GM21576 (cell line): Measurements from ENCODE around the gene IL25.

Experiments
- ATAC-seq: cut with Tn5 transposase; IDR thresholded peaks from one replicate; pipeline ENCODE4 v1.9.1; 2021; ENCODE audit warnings: mild to moderate bottlenecking, moderate library complexity; ENCODE audit not compliant: unreplicated experiment

IL25 gene

DNA sequence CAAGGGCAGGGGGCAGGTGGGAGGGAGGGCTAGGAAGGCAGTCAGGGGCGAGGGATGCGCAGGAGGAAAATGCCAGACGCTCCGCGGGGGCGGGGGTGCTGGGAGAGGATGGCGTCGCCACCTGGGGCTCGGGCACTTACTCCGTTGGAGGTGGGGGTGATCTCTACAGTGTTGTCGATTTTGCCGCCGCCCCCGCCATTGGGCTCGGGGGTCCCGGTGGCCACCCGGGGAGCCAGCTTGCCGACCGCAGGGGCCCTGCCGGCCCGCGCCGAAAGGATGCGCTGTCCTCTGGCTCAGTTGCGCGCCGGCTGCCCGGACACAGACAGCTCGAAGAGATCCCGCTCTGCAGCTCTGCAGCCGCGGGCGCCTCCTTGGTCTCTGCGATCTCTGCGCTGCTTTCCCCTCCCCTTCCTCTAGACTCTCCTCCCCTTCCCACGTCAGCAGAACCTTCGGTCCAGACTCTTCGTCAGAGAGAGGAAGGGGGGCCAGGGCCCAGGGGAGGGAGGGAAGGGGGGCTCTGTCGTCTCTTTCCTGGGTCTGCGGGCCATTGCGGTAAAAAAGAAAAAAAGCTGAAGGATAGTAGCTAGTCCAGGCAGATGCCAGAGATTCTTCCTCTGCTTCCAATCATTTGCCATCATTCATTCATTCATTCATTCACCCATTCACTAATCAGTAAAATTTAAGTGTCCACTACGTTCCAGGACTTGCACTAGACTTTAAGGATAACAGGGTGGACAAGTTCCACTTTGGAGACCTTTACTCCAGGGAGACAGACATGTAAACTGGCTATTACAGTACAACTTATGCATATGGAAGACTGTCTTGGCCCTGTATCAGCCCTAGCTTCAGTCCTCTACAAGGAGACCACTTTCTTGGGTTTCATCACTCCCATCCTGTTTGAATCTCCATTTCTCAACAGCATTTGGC, 19.8 kb upstream of the IL25 start, which contains the start of gene SLC22A17:
Gene SLC22A17, minus strand, starts transcription at position 382 of the 927 bp plus-strand sequence.
- ATAC-seq: no peak

DNA sequence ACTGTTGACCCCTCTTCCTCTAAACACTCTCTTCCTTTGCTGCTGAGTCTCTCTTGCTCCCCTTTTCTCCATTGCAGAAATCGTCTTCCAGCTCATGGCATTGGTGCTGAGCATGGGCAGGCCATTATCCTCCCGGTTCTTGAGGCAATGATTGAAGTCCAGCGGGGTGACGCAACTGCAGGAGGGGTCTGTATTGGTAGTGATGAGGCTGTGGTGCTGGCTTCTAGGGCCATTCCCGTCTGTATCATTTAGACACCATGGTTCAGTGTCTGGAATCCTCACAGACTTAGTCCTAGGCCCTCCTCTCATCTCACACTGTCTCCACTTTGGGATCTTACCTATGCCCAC, 19.2 kb upstream of the IL25 start:
- no peak for ATAC-seq

DNA sequence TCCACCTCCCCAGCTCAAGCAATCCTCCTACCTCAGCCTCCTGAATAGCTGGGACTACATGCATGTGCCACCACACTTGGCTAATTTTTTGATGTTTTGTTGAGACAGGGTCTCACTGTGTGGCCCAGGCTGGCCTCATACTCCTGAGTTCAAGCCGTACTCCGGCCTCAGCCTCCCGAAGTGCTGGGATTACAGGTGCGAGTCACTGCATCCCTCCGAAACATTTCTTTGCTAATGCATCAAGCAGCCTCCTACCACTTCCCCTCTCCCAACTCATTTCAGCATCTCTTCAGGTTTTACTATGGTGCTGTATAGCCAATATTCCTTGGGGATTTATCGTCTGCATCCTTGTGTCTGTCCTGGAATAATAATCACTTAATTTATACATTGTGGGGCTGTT, 17.6 kb upstream of the IL25 start:
- ATAC-seq: no peak

DNA sequence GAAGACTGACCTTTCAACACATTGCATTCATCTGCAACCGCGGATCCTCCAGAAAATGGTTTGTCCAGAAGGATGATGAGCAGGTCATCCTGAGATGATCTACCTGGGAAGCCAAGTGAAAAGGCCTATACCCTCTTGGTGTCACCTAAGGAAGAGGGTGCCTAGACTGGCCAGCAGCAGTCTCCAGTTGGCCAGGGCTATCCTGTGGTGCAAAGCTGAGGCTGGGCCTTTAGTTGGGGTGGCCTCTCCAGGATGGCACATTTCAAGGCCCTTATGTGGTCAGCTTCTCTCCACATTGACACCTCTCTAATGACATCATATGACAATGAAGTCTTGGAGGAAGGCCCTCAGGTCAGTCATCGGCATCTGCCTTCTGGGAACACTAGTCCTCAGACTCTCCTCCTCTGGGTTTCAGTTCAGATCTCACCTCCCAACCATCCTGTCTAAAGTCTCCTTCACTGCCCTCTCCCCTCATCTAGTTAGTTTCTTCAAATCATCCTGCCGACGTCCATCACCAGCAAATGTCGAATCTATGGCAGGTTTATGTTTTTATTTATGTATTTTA, 16.7 kb upstream of the IL25 start:
- ATAC-seq: no peak

DNA sequence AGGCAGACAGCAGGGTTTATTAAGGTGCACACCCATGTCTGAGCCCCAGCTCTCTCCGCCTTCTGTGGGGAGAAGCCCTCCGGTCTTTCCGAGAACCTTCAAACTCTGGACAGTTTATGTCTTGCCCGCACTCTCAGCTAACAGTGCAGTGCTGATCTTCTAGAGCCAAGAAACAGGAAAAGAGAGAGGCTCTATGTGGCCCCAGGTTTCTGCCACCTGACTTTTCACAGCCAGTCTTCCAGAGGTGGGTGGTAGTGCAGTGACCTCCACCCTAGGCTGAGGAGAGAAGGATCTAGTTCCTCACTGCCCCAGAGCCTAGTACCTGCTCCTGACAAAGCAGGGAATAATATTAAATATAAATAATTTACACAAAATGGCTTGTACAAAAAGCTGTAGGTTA, 15.9 kb upstream of the IL25 start:
- no peak for ATAC-seq

DNA sequence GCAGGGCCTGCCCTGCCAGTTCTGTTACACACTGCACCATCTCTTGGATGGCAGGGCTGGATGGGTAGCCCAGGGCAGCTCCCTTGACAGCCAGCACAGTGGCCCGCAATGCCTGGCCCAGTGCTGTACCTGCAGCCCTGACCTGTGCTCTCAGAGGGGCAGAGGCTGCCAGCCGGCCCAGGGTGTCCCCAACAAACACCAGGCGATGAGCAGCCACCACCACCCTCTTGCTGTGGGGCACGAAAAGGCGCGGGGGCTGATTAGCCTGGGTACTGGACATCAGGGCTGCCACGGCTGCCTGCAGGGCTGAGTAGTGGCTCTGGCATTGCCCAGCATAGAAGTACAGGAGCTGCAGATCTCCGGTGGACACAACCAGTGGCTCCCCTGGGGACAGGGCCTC, 15.3 kb upstream of the IL25 start:
- ATAC-seq: no peak

DNA sequence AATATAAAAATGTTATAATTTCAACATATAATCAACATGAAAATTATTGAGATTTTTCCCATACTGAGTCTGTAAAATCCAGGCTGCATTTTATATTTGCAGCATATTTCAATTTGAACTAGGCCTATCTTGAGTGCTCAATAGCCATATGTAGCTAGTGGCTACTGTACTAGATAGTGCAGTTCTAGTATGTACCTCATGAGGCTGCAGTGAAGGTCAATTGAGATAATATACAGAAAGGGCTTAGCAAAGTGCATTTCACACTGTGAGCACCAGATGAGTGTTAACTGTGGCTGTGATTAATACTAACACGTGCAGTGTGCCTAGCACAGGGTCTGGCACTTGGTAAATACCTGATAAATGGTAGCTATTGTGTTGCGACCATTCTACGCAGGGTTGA, 14.6 kb upstream of the IL25 start:
- no peak for ATAC-seq

DNA sequence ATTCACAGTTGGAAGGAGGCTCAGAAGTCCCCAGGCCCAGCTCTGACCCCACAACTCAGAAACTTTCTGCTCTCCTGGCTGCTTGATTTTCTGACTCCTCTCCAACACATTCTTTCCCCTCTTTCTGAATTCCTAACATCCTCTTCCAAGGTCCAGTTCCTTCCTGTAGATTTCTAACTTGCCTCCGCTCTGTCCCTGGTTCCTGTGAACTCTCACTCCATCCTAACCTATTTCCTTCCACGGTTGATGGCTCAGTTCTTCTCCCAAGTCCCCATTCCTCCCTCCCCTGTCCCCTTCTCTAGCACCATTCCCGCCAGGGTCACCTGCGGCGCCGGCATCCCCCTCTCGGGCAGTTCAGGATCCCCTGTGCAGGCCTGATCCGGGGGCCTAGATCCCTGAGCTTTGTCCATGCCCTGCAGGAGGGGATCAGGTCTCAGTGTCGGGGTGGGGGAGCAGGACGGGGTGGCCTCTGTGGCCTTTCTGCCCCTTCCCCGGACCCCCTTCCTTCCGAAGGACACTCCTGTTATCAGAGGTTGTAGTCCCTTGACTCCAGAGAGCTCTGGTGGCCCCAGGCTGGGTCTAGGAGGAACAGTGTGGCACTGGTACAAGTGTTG, 13.9 kb upstream of the IL25 start:
- no peak for ATAC-seq

DNA sequence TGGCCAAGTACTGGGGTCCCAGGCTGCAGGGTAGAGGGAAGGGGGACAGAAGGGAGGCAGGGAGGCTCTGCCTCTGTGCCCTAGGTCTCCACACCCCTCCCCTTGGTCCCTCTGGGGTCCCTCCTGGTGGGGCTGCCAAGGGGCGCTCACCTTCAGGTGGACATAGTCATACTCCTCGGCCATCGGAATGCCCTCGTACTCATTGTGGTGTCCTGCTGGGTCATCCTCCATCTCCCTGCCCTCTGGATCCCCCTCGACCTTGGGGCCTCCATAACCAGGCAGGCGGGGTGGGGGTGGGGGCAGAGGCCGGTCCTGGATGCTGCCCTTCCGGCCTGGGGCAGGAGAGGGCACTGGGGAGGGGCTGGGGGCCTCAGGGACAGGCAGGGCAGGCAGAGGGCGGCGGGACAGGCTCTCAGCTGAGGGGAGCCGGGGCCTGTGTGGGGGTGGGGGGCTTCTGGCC, 13.4 kb upstream of the IL25 start:
- ATAC-seq: no peak

DNA sequence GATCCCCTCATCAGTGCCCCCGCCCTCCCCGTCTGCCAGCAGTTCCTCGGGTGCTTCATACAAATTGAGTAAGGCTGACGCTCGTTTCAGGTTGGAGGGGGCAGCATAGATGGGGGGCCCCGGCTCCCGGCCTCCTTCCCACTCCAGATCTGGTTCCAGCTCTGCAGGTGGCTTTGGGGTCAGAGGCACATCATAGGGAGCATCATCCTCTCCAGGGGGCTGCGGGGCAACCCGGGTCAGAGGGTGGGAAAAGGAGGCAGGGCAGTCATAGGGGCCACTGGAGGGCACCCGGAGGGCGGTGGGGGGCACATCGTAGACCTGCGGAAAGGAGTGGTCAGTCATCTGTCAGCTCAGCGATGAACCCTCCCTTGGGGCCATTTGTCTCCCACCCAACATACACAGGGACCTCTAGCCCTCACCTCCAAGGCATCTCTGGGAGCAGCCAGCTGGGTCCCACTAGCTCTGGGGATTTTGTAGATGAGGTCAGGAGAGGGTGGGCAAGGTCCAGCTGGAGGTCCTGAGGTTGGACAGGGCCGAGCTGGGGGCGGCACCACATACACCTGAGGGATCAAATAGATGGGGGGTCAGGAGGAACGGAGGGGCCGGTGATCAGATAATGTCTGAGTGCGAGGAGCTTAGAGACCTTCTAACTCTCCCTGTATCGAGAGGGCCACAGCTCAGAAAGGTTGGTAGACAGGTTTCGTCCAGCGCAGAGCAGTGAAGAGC, 12.7 kb upstream of the IL25 start:
- no peak for ATAC-seq

DNA sequence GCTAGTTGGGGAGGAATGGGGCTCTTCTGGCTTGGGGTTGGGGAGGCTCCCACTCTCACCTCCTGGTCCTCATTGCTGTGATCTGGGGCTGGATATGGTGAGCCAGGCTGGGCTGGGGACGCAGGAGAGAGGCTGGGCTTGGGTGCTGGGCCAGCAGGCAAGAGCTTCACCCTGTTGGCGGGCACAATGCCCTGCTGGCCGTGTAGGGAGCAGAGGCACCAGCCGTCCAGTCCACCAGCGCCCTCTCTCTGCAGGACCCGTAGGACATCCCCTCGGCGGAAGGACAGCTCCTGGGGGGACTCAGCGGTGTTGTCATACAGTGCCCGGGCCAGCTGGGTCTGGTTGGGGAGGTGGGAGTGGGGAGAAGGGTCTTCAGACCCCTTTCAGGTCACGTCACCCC, 12.1 kb upstream of the IL25 start:
- no peak for ATAC-seq

DNA sequence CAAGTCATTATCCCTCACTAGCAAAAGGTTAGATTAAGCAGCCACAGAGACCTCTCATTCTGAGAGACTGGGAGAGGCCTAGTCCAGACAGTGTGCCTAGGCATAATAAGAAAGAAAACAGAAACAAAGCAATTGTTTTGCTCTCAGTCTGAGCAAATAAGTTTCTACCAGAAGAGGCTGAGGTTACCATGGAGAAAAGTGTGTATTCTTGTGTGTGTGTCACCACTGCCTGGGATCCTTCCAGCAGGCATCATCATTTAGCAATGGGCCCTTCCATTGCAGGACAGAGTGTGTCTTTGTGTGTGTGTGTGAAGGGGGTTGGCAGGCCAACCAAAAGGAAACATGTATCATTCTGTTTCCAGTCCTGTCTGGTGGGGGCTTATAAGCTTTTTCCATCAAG, 11.3 kb upstream of the IL25 start:
- no peak for ATAC-seq

DNA sequence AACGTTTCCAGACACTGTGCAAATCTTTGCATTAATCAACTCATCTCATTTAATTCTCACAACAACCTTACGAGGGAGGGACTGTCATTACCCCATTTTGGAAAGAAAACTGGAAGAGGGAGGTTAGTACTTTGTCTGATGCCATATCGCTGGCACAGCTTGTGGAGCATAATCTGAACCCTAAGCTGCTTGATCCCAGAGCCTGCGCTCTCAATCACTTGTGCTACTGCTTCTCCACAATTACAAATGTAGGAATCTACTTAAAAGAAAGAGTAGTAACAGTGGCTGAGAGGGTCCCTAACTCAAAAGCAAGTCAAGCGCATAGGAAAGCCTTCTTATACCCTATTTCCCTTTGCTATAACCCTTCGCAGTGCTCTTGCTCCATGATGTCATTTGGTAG, 10.8 kb upstream of the IL25 start:
- no peak for ATAC-seq

DNA sequence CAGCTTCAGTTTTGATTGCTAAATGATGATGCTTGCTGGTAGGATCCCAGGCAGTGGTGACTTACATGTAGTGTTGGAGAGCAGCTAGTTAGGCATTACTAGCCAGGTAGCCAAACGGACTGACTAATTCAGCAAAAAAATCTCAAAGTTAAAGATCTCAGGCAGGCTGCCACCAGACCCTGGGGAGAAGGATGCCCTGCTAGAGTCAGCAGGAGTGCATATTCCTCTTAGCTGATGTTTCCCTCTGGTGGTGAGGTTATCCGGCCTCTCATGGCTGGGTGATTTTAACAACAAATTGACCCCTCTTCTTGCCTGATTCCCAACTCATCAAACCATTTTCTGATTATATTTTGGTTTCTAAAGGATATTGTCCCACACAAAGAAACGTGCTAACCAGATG, 10.4 kb upstream of the IL25 start:
- ATAC-seq: no peak

DNA sequence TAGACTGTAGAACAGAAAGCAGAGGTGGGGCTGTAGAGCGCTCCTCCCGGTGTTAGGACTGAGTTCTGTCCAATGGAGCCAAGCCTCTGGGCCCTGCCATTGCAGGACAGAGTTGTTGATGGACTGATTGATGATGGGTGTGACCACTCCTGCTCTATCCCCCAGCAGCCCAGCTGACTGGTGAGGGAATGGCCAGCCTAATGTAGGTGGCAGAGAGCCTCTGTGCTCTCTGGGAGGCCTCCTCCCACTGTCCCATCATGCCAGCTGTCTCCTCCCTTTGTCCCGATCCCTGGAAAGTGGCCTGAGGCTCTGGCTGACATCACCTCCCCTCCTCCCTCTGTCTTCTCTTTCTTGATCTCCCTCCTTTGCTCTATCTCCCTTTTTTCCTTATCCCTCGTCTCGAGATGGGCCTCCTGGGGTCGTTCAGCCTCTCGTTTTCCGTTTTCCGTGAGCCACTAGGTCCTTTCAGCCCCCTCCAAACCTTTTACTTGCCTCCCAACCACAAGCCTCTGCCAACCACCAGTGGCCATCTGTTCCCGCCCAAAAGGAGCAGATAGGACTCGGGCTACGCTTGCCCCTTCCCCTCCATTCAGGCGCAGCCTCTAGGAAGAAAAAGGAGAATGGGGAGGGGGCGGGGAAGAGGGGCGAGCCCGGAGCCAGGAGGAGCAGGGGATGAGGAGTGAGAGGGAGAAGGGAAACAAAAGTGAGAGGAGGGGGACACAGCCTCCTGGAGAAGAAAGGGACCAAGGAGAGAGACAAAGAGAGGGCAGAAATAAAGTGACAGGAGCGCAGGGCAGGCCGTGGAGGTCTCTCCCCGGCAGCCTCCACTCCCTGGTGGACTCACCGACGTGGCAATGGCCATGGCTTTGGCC, 8.2 kb upstream of the IL25 start:
- no peak for ATAC-seq

DNA sequence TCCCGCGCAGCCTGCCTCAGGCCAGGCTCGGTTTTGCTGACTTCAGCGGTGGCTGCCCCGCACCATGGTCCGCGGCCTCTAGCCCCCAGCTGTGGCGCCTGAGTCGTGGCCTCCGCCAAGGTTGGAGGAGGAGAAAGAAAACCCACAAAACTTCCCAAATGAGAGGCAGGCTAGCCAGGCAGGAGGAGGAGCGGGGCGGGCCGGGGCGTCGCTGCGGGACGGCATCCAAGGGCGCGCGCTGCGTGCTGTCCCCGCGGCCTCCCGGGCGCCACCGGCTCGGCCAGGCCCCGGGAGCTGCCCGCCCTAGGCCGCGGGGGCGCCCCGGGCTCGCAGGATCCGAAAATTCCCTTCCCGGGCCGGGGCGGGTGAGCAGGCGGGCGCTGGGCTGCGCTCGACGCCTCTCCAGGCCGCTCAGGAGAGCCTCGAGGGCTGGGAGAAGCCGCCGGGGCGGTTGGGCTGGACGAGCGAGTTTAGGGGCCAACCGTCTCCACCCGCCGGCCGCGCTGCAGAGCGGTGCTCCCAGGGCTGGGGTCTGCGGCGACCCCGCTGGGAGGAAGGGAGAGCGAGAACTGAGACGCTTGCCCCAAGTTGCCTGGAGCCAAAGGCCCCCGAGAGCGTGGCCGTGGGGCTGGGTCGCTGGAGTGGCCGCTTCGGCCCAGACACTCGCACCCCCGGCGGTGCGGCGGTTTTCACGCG, 7.4 kb upstream of the IL25 start, which contains the start of gene EFS:
Gene EFS, minus strand, starts transcription at position 137 of the 696 bp plus-strand sequence. CDS start 147 bp downstream, outside the sequence.
- no peak for ATAC-seq

DNA sequence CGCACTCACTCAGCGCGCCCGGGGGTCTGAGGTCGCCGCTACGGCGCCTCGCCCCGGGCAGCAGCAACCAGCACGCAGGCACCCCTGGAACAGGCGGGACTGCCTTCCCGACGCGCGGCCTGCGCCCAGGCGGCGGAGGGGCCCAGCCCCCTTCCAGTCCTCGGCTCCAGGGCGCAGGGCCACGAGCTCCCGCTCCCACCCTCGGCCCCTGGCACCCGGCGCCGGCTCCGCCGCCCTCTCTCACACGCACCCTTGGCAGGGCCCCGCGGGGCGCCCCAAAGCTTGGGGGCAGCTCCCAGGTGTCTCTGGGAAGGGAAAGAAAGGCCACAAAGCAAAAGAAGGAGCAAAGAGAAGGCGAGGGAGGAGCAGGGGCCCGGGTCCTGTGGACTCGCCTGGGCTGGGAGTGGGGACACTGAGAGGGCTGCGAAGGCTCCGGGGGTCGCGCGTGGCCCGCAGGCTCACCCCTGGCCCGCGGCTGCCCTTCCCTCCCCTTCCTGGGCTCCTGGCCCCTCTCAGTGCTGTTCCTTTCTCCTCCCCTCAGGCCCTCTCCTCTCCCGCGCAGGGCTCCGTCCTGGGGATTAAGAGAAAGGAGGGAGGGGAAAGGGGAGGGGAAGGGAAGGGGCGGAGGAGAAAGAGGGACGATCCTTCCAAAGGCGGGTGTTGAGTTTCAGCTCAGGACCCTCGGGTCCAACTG, 6.7 kb upstream of the IL25 start:
- no peak for ATAC-seq

DNA sequence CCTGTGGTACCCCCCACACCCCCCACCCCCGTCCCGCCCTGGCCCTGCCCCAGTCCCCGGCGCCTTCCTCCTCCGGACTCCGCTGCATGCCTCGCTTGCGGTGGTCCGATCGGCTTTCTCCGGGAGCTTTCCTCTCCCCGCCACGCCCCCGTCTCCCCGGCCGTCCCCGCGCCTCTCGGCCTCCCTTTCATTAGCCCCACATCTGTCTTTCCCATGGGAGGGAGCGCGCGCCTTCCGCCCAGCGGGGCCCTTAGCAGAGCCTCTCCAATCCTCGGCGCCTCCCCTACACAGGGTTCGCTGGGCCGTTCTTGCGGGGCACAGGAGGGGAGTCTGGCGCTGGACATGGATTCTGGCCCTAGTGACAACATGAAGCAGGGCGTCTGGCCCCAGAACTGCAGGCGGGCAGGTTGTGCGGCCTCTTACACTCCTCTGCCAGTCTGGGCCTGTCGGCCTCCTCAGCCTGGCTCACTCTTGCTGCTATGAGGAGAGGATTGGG, 6.1 kb upstream of the IL25 start:
- ATAC-seq: no peak

DNA sequence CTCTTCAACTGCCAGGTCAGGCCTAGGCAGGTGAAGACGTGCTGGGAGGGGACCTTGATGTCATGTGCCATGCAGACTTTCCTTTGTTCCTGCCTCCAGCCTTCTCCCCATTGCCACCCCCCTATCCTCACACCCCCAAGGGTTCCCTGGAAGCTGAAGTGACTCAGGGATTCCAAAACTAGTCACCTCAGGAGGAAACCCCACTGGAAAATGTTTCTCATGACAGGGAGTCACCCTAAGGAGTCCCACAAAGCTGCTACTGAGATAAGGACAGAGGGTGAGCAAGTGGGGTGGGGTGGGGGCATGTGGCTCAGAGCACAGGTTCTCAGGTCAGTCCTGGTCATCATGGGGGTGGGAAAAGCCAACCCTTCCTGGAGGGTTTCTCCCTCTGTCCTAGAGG, 2.4 kb upstream of the IL25 start:
- ATAC-seq: no peak
